Upper lobe of right lung (tissue), 1 donor: Measurements from ENCODE around the gene BTBD8. TPM values are rescaled to one million over a fixed set of nuclear protein-coding genes. Genes with fewer than 3 reads are reported as not detected.

Source experiments
- ATAC-seq: fragments of 200-7000 bp; cut with Tn5 transposase; one replicate; pipeline ENCODE4 v1.9.1; 2020; ENCODE audit warnings: mild to moderate bottlenecking, moderate library complexity
- DNase-seq: peaks from one replicate; pipeline ENCODE4 v3.0.0-alpha.2; 2020
- H3K27ac ChIP-seq: fragments of 200-600 bp; one replicate; pipeline ENCODE4 v1.8.0; 2022
- H3K27me3 ChIP-seq: fragments of 200-600 bp; one replicate; pipeline ENCODE4 v1.8.0; 2022; ENCODE audit warnings: mild to moderate bottlenecking
- H3K36me3 ChIP-seq: fragments of 200-600 bp; one replicate; pipeline ENCODE4 v1.8.0; 2022
- H3K4me1 ChIP-seq: fragments of 200-600 bp; one replicate; pipeline ENCODE4 v1.8.0; 2022
- H3K4me3 ChIP-seq: fragments of 200-600 bp; one replicate; pipeline ENCODE4 v1.8.0; 2022; ENCODE audit warnings: mild to moderate bottlenecking
- H3K9me3 ChIP-seq: fragments of 200-600 bp; one replicate; pipeline ENCODE4 v1.8.0; 2022
- intact Hi-C: fragments of 100-400 bp; cut with DNase I; formaldehyde crosslinking; loops from one replicate; pipeline ENCODE4 v1.11.0; 2022
- total RNA-seq: library from RNA; stranded (reverse); fragmentation: NEBNext Ultra II Directional; extraction: Animal tissue kit (Norgen Biotek cat#: 25700); gene quantifications from one replicate; pipeline ENCODE4 v1.2.1, GENCODE V29; 2021
- TF ChIP-seq, protein P1 (sequence below): fragments of 200-600 bp; IDR thresholded peaks from one replicate; pipeline ENCODE4 v1.8.0; 2022; ENCODE audit warnings: antibody characterized with exemption
- donor health status: DM: no; HTN: yes; CAD: no; lungs with severe emphysema.

The BTBD8 gene
- total RNA-seq, 1 donor from 2014 or later, result 5.1 TPM

DNA sequence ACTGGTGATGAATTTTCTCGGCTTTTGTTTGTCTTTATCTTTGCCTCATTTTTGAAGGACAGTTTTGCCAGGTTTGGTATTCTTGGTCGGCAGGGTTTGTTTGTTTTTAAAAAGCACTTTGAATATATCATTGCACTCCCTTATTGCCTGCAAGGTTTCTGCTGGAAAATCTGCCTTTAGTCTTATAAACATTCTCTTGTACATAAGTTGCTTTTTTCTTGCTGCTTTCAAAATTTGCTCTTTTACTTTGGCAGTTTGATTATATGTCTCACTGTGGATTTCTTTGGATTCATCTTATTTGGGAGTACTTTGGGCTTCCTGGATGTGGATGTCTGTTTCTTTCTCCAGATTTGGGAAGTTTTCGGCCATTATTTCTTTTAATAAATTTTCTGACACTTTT lies 79.4 kb downstream of the BTBD8 start:
- Histone ChIP-seq H3K4me1 (no peaks in the 10 kb centered on the region), H3K36me3 (no peaks in the 10 kb centered on the region), H3K27me3 (no peaks in the 10 kb centered on the region), H3K27ac (no peak overlapping the region), H3K9me3 (peaks cover 16% of the 10 kb centered on the region), H3K4me3 (no peak overlapping the region)
- intact Hi-C loops, result no loop called here
- ATAC-seq (no peak), DNase-seq (no peak)
- TF ChIP-seq, protein P1, sequence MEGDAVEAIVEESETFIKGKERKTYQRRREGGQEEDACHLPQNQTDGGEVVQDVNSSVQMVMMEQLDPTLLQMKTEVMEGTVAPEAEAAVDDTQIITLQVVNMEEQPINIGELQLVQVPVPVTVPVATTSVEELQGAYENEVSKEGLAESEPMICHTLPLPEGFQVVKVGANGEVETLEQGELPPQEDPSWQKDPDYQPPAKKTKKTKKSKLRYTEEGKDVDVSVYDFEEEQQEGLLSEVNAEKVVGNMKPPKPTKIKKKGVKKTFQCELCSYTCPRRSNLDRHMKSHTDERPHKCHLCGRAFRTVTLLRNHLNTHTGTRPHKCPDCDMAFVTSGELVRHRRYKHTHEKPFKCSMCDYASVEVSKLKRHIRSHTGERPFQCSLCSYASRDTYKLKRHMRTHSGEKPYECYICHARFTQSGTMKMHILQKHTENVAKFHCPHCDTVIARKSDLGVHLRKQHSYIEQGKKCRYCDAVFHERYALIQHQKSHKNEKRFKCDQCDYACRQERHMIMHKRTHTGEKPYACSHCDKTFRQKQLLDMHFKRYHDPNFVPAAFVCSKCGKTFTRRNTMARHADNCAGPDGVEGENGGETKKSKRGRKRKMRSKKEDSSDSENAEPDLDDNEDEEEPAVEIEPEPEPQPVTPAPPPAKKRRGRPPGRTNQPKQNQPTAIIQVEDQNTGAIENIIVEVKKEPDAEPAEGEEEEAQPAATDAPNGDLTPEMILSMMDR, result no peak

DNA sequence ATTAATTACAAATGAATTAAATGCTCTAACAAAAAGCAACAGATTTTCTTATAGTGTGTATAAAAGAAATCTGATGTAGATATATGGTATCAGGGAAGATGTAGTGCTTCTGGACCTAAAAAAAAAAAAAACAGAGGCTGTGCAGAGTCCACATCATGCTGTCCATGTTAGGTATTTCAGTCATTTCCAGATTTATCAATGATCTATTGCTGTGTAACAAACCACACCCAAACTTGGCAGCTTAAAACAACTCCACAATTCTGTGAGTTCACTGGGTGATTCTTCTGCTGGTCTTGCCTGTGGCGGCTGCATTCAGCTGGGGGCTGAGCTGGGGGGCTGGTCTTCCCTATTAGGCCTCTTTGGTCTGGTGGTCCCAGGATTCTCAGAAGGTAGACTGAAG lies 85.2 kb downstream of the BTBD8 start:
- H3K36me3 ChIP-seq, result no peaks in the 10 kb centered on the region
- no peaks in the 10 kb centered on the region for H3K27me3 ChIP-seq
- ATAC-seq (no peak), DNase-seq (no peak)
- no peak overlapping the region for H3K4me3 ChIP-seq
- no peaks in the 10 kb centered on the region for H3K9me3 ChIP-seq
- no peak overlapping the region for H3K27ac ChIP-seq
- TF ChIP-seq, protein P1, result no peak
- intact Hi-C loops, result no loop called here
- H3K4me1 ChIP-seq, result no peaks in the 10 kb centered on the region

DNA sequence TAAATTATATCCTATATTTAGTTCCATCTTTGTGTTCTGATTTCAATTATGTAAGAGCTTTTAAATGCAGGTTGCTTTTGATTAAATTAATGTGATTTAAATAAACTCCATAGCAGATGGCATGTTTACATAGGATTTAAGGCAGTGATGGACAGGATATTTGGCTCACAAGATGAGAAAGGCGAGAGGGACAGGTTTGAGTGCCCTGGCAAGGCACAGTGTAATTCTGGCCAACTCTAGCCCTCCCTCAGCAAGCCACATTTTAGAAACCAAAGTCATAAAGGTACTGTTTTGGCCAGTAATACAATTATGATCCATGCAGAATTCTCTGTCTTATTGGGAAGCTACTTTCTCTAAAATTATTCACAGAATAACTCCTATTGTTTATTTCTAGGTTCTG lies 87.0 kb downstream of the BTBD8 start:
- no peak overlapping the region for H3K27ac ChIP-seq
- no peak overlapping the region for H3K4me3 ChIP-seq
- H3K36me3 ChIP-seq, result no peaks in the 10 kb centered on the region
- intact Hi-C loops, result no loop called here
- DNase-seq (no peak), ATAC-seq (no peak)
- H3K4me1 ChIP-seq, result no peaks in the 10 kb centered on the region
- H3K9me3 ChIP-seq, result no peaks in the 10 kb centered on the region
- no peaks in the 10 kb centered on the region for H3K27me3 ChIP-seq
- TF ChIP-seq, protein P1, result no peak

DNA sequence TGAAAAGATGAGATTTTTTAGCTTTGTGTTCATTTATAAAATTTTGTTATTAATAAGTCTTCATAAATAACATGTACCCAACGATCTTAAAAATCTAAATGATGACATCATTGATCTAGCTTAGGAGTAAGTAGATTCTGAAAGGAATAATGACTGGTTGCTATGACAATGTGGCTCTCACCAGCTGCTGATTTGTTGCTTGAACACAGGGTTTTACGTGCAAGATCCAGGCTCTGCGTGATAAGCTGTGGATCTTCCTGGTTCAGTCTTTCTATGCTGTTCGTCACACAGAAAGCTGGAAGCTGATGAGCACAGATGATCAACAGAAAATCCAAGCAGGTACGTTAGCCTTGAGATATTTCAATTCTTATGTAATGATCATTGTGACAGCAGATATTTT lies 88.5 kb downstream of the BTBD8 start:
- intact Hi-C loops, result no loop called here
- ATAC-seq, result no peak
- H3K36me3 ChIP-seq, result no peaks in the 10 kb centered on the region
- H3K27ac ChIP-seq, result no peak overlapping the region
- no peaks in the 10 kb centered on the region for H3K4me1 ChIP-seq
- no peaks in the 10 kb centered on the region for H3K9me3 ChIP-seq
- DNase-seq, result no peak
- no peak overlapping the region for H3K4me3 ChIP-seq
- H3K27me3 ChIP-seq, result no peaks in the 10 kb centered on the region
- TF ChIP-seq, protein P1, result no peak

DNA sequence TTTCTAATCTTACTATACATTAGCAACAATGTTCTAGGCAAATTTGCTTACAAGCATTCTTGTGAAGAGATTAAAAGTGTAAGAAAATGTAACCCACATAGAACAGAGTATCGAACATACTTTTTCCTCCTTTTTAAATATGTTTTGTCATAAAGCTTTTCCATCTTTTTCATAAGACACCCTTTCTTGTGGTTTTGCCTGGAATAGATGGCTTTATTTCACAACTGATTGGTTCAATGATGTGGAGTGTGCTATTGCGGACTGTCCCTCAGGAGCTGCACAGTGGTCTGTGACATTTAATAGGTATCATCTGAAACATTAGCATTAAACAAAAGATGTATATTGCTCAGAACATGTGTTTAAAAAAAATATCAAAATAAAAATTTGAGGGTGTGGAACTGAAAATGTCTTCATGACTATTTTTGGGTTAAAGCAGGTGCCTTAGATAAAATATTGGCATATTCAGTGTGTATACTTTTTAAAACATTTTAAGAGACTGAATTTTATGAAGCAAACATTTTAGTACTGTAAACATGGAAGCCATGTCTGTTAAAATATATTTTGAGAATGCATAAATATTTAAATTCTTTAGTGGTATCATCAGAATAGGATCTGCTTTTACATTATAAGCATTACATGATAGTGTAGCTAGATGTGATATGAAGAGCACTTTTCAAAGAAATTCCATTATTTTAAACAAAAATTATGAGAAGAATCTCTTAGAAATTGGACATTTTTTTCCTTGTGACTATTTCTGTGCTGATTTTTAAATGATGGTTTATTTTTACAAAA lies 89.3 kb downstream of the BTBD8 start:
- intact Hi-C loops, result no loop called here
- ATAC-seq, result no peak
- H3K36me3 ChIP-seq, result no peaks in the 10 kb centered on the region
- H3K4me1 ChIP-seq, result no peaks in the 10 kb centered on the region
- no peak overlapping the region for H3K4me3 ChIP-seq
- no peak overlapping the region for H3K27ac ChIP-seq
- no peak for DNase-seq
- no peaks in the 10 kb centered on the region for H3K9me3 ChIP-seq
- TF ChIP-seq, protein P1, result no peak
- H3K27me3 ChIP-seq, result no peaks in the 10 kb centered on the region
